GM12878 (cell line): ENCODE data around the gene MYMK. TPM values are rescaled to one million over a fixed set of nuclear protein-coding genes. Genes with fewer than 3 reads are reported as not detected.

Experiments
- ATAC-seq: fragments of 200-7000 bp; cut with Tn5 transposase; 3 replicates; pipeline ENCODE4 v1.9.1; 2020; ENCODE audit warnings: mild to moderate bottlenecking, moderate library complexity
- BruUV-seq: library from RNA; stranded (reverse); fragments of 400-500 nt; replicated peaks from 2 replicates; lab custom pipeline; 2021; lab: Mats Ljungman, UMichigan
- CTCF ChIA-PET: fragments of 300-600 bp; sonication (Branson Sonifier 250); formaldehyde crosslinking; extraction: SDS; loops from one replicate; lab custom pipeline; 2021; ENCODE audit warnings: inconsistent platforms; lab: Yijun Ruan, JAX
- POLR2A ChIA-PET: fragments of 350-600 bp; formaldehyde crosslinking; extraction: SDS; loops from one replicate; lab custom pipeline; 2021; ENCODE audit warnings: inconsistent platforms; lab: Charles Lee
- RAD21 ChIA-PET: fragments of 300-600 bp; sonication (Branson Sonifier 250); formaldehyde crosslinking; loops from one replicate; lab custom pipeline; 2023; ENCODE audit warnings: antibody characterized with exemption; ENCODE audit not compliant: unreplicated experiment; lab: Charles Lee
- SMC1A ChIA-PET: fragments of 300-600 bp; sonication (Branson Sonifier 250); formaldehyde crosslinking; loops from one replicate; lab custom pipeline; 2023; ENCODE audit not compliant: unreplicated experiment, uncharacterized antibody; lab: Charles Lee
- DNase-seq: peaks from one replicate; pipeline ENCODE4 v3.0.0-alpha.2; 2011; ENCODE audit warnings: low read depth, low spot score
- FAIRE-seq: peaks from 3 replicates; lab custom pipeline; 2011; peaks lifted over from hg19 to GRCh38; lab: Jason Lieb, UNC
- H2AFZ ChIP-seq: 2 replicates; pipeline ENCODE4 v1.6.0; 2011; ENCODE audit warnings: low read depth, low read length, control low read depth; ENCODE audit not compliant: control insufficient read depth
- H3K27ac ChIP-seq: 2 replicates; pipeline ENCODE4 v1.5.1; 2011; ENCODE audit warnings: control low read depth; ENCODE audit not compliant: control insufficient read depth, insufficient read depth
- H3K27me3 ChIP-seq, 2 experiments: replicated peaks in 1 of 2; 2 replicates each; pipeline versions ENCODE4 v1.6.0 to v1.6.1; 2011; ENCODE audit warnings: low read length in 1 of 2; ENCODE audit not compliant: control insufficient read depth in 2 of 2, insufficient read depth in 2 of 2
- H3K36me3 ChIP-seq, 2 experiments: 2 replicates each; pipeline ENCODE4 v1.5.1; 2011; ENCODE audit warnings: low read length in 1 of 2; ENCODE audit not compliant: control insufficient read depth in 2 of 2, insufficient read depth in 2 of 2
- H3K4me1 ChIP-seq: 2 replicates; pipeline ENCODE4 v1.6.1; 2011; ENCODE audit warnings: mild to moderate bottlenecking, low read length, moderate library complexity, mixed read lengths; ENCODE audit not compliant: control insufficient read depth, insufficient read depth
- H3K4me2 ChIP-seq: 2 replicates; pipeline ENCODE4 v1.6.0; 2011; ENCODE audit warnings: control low read depth; ENCODE audit not compliant: control insufficient read depth, insufficient read depth
- H3K4me3 ChIP-seq: fragments of 200-600 bp; sonication (generic); 2 replicates; pipeline ENCODE4 v1.5.1; 2016
- H3K79me2 ChIP-seq: 2 replicates; pipeline ENCODE4 v1.6.0; 2011; ENCODE audit warnings: low read length; ENCODE audit not compliant: control insufficient read depth, insufficient read depth
- H3K9ac ChIP-seq: 2 replicates; pipeline ENCODE4 v1.8.0; 2011; ENCODE audit warnings: low read length, control low read depth, mixed read lengths; ENCODE audit not compliant: control insufficient read depth, insufficient read depth
- H3K9me3 ChIP-seq: replicated peaks from 3 replicates; pipeline ENCODE4 v1.5.1; 2011; ENCODE audit warnings: mild to moderate bottlenecking, low read length; ENCODE audit not compliant: control insufficient read depth, insufficient read depth
- H4K20me1 ChIP-seq: 2 replicates; pipeline ENCODE4 v1.6.0; 2011; ENCODE audit not compliant: control insufficient read depth, insufficient read depth
- IKZF1 ChIP-seq: fragments of 450-650 bp; conservative IDR thresholded peaks from 2 replicates; pipeline ENCODE4 v1.6.1; 2017; ENCODE audit warnings: antibody characterized with exemption, mild to moderate bottlenecking
- PAX5 ChIP-seq: IDR thresholded peaks from 2 replicates; pipeline ENCODE4 v1.6.1; 2011; ENCODE audit warnings: low read depth, low read length, borderline replicate concordance
- POLR2A ChIP-seq: IDR thresholded peaks from 2 replicates; pipeline ENCODE4 v1.6.1; 2011; ENCODE audit warnings: low read depth, mild to moderate bottlenecking, low read length
- RELA ChIP-seq: fragments of 450-650 bp; IDR thresholded peaks from 2 replicates; pipeline ENCODE4 v1.8.0; 2014; ENCODE audit warnings: borderline replicate concordance; ENCODE audit not compliant: partially characterized antibody
- SIX5 ChIP-seq: IDR thresholded peaks from 2 replicates; pipeline ENCODE4 v1.6.1; 2011; ENCODE audit warnings: mild to moderate bottlenecking, low read depth, low read length, moderate library complexity; ENCODE audit not compliant: severe bottlenecking
- STAT1 ChIP-seq: fragments of 450-650 bp; conservative IDR thresholded peaks from 2 replicates; pipeline ENCODE4 v1.6.1; 2014; ENCODE audit warnings: antibody characterized with exemption, mild to moderate bottlenecking
- STAT3 ChIP-seq: IDR thresholded peaks from 2 replicates; pipeline ENCODE4 v1.6.1; 2011; ENCODE audit warnings: low read depth, low read length, improper control_type of control experiment
- TAF1 ChIP-seq: IDR thresholded peaks from 2 replicates; pipeline ENCODE4 v1.6.1; 2011; ENCODE audit warnings: mild to moderate bottlenecking, low read depth, low read length, borderline replicate concordance
- WRNIP1 ChIP-seq: IDR thresholded peaks from 2 replicates; pipeline ENCODE4 v1.6.1; 2011; ENCODE audit warnings: low read depth, low read length, improper control_type of control experiment, borderline replicate concordance
- YBX1 ChIP-seq: fragments of 450-650 bp; IDR thresholded peaks from 2 replicates; pipeline ENCODE4 v1.6.1; 2016; ENCODE audit warnings: antibody characterized with exemption
- ZNF217 ChIP-seq: fragments of 450-650 bp; IDR thresholded peaks from 2 replicates; pipeline ENCODE4 v1.6.1; 2017; ENCODE audit warnings: antibody characterized with exemption, mild to moderate bottlenecking
- ZSCAN29 ChIP-seq: fragments of 450-650 bp; IDR thresholded peaks from 2 replicates; pipeline ENCODE4 v1.6.1; 2017; ENCODE audit warnings: mild to moderate bottlenecking, moderate library complexity
- WGBS: methylation state at CpG from one replicate; pipeline ENCODE4 v1.1.6; 2016; ENCODE audit warnings: low lambda C conversion rate; ENCODE audit not compliant: insufficient replicate concordance, insufficient coverage; ENCODE audit errors: missing lambda C conversion rate; 5-methylcytosine and 5-hydroxymethylcytosine counted together
- in situ Hi-C: fragments of 300-500 bp; cut with MboI; formaldehyde crosslinking; loops from 9 replicates; pipeline ENCODE4 v1.14.3; 2018; ENCODE audit warnings: mixed read lengths
- intact Hi-C: fragments of 100-400 bp; cut with micrococcal nuclease; formaldehyde crosslinking; loops from one replicate; pipeline ENCODE4 v1.14.2; 2022; ENCODE audit not compliant: unreplicated experiment
- polyA plus RNA-seq, 11 experiments: library from polyadenylated mRNA; depleted of rRNA in 4 of 11; unstranded in 6 of 11; stranded (reverse) in 5 of 11; fragments of >200 nt; fragmentation: Nextera tagmentation in 4 of 11; fragmentation: Illumina TruSeq in 1 of 11; extraction: Ambion mirVana in 4 of 11; extraction: Trizol in 1 of 11; gene quantifications; 1 replicate in 1 of 11; 2 replicates in 10 of 11; pipeline versions ENCODE4 v1.2.1 to v1.2.3, GENCODE V29; 2011 to 2016; ENCODE audit warnings: inconsistent platforms in 2 of 11, missing spikeins in 2 of 11, low read depth in 1 of 11
- total RNA-seq, 4 experiments: library from RNA; depleted of rRNA in 3 of 4; stranded (reverse); fragments of >200 nt in 3 of 4; fragmentation: Illumina TruSeq in 1 of 4; extraction: Trizol in 1 of 4; gene quantifications; 2 replicates each; pipeline versions ENCODE4 v1.2.1 to v1.2.3, GENCODE V29; 2013 to 2021
- TF ChIP-seq, protein P1 (sequence below): fragments of 450-650 bp; IDR thresholded peaks from 2 replicates; pipeline ENCODE4 v1.6.1; 2017; ENCODE audit warnings: borderline replicate concordance
- TF ChIP-seq, protein P2 (sequence below): fragments of 450-650 bp; IDR thresholded peaks from 2 replicates; pipeline ENCODE4 v1.6.1; 2017; ENCODE audit warnings: mild to moderate bottlenecking
- TF ChIP-seq, protein P3 (sequence below): IDR thresholded peaks from 2 replicates; pipeline ENCODE4 v1.6.1; 2011; ENCODE audit warnings: low read depth, low read length, improper control_type of control experiment, borderline replicate concordance

The MYMK gene
- total and polyA plus RNA-seq, 10 of the 15 experiments (the other 5 are each of a cell fraction or from before 2014, with no cell fraction given), result not detected

DNA sequence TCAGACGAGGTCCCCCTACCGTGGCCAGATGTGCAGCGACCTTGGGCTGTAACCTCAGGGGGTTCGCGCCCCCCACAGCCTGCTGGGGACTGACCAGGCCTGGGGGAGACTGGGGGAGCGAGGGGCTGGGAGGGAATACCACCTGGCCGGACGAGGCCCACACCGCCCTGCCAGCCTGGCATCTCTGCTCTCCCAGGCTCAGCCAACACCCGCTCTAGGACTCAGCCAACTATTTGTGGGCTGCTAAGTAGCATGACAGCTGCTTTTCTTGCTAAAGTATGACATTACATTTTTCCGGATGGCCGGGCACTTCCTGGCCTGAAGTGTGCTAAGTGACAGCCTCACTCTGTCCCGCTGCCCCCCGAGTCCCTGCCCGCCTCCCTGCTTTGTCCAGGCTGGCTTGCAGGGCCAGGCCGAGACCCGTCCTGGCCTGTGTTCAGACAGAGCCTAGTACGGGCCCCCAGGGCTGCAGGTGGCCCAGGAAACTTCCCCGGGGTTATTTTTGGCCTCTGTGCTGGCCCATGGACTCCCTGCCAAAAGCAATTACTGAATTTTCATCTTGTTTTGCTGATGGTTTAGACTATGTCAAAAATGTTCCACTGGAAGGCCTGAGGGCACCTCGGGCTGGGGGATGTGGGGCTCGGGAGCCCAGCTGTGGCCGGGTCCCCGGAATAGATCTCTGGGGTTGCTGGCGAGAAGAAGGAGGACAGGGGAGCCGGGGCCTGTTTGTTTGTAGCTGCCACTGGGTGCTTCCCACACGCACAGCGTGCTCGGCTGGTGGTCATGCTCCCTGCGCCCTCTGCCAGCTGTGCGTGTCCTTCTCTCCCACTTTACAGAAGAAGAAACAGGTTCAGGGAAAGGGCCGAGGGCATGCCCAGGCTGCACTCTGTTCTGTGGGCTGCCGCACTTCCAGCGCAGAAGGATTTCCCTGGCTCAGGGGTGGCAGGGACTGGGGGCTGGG, 32.4 kb downstream of the MYMK start:
- WGBS, result 26% methylated on average over 32 of the region's 33 CpGs
- Histone ChIP-seq H3K79me2 (no peaks in the 10 kb centered on the region), H3K9me3 (no peaks in the 10 kb centered on the region), H2AFZ (no peak overlapping the region), H3K36me3 (no peaks in the 10 kb centered on the region), H3K4me2 (no peak overlapping the region), H4K20me1 (no peaks in the 10 kb centered on the region), H3K27ac (no peak overlapping the region), H3K9ac (no peak overlapping the region), H3K4me1 (no peaks in the 10 kb centered on the region), H3K27me3 (no peaks in the 10 kb centered on the region; a peak in 3 of 4 replicates), H3K4me3 (no peak overlapping the region)
- POLR2A ChIA-PET, result no interaction called here
- RAD21 ChIA-PET, result no interaction called here
- no TSS peak for BruUV-seq
- in situ Hi-C loops (no loop called here), intact Hi-C loops (no loop called here)
- TF ChIP-seq YBX1 (no peak), TAF1 (no peak), STAT3 (no peak), SIX5 (no peak)
- TF ChIP-seq, protein P1, sequence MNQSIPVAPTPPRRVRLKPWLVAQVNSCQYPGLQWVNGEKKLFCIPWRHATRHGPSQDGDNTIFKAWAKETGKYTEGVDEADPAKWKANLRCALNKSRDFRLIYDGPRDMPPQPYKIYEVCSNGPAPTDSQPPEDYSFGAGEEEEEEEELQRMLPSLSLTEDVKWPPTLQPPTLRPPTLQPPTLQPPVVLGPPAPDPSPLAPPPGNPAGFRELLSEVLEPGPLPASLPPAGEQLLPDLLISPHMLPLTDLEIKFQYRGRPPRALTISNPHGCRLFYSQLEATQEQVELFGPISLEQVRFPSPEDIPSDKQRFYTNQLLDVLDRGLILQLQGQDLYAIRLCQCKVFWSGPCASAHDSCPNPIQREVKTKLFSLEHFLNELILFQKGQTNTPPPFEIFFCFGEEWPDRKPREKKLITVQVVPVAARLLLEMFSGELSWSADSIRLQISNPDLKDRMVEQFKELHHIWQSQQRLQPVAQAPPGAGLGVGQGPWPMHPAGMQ, result no peak
- CTCF ChIA-PET, result no interaction called here
- DNase-seq, result no peak
- SMC1A ChIA-PET, result no interaction called here
- FAIRE-seq, result no peak
- ATAC-seq, result peak; percentile 36; the same call in 1 of the 3 replicates

DNA sequence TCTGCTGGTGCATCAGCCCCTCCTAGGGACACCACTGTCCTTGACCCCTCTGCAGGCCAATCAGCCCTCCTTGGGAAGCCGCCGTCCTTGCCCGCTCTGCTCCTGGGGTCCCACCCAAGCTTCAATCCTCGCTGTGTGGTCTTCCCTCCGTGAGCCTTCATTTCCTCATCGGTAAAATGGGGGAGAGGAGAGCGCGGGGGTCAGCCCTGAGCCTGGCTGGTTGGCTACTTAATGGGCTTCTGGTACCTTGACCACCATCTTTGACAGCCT, 33.2 kb downstream of the MYMK start:
- ChIA-PET RAD21 (no interaction called here), SMC1A (no interaction called here), CTCF (interaction anchor here (1.0 kb wide), 1 partner anchor 310 kb away, joined by 3 read pairs; no protein-coding TSS in a partner anchor), POLR2A (no interaction called here)
- H3K79me2 ChIP-seq, result no peaks in the 10 kb centered on the region
- no TSS peak for BruUV-seq
- no peak overlapping the region for H3K4me2 ChIP-seq
- H4K20me1 ChIP-seq, result no peaks in the 10 kb centered on the region
- 59% methylated on average over 8 of the region's 8 CpGs for WGBS
- H3K4me1 ChIP-seq, result no peaks in the 10 kb centered on the region
- no peak overlapping the region for H3K9ac ChIP-seq
- DNase-seq, result no peak
- no peaks in the 10 kb centered on the region; a peak in 3 of 4 replicates for H3K27me3 ChIP-seq
- H3K9me3 ChIP-seq, result no peaks in the 10 kb centered on the region
- intact Hi-C loops (no loop called here), in situ Hi-C loops (no loop called here)
- TF ChIP-seq, protein P2, sequence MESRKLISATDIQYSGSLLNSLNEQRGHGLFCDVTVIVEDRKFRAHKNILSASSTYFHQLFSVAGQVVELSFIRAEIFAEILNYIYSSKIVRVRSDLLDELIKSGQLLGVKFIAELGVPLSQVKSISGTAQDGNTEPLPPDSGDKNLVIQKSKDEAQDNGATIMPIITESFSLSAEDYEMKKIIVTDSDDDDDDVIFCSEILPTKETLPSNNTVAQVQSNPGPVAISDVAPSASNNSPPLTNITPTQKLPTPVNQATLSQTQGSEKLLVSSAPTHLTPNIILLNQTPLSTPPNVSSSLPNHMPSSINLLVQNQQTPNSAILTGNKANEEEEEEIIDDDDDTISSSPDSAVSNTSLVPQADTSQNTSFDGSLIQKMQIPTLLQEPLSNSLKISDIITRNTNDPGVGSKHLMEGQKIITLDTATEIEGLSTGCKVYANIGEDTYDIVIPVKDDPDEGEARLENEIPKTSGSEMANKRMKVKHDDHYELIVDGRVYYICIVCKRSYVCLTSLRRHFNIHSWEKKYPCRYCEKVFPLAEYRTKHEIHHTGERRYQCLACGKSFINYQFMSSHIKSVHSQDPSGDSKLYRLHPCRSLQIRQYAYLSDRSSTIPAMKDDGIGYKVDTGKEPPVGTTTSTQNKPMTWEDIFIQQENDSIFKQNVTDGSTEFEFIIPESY, result no peak
- no peak for TF ChIP-seq PAX5
- TF ChIP-seq POLR2A, result no peak
- no peak for TF ChIP-seq WRNIP1
- no peak for TF ChIP-seq RELA
- TF ChIP-seq, protein P3, sequence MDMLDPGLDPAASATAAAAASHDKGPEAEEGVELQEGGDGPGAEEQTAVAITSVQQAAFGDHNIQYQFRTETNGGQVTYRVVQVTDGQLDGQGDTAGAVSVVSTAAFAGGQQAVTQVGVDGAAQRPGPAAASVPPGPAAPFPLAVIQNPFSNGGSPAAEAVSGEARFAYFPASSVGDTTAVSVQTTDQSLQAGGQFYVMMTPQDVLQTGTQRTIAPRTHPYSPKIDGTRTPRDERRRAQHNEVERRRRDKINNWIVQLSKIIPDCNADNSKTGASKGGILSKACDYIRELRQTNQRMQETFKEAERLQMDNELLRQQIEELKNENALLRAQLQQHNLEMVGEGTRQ, result no peak
- no peak for TF ChIP-seq ZSCAN29
- TF ChIP-seq ZNF217, result no peak
- no peak for TF ChIP-seq STAT1
- no peak for TF ChIP-seq IKZF1
- no peak for FAIRE-seq
- no peak overlapping the region for H2AFZ ChIP-seq
- H3K27ac ChIP-seq, result no peak overlapping the region
- no peaks in the 10 kb centered on the region for H3K36me3 ChIP-seq
- H3K4me3 ChIP-seq, result no peak overlapping the region
- ATAC-seq, result no peak
